VCaP (cell line): ENCODE measurements around the gene BTRC.

ENCODE experiments used
- H3K27ac ChIP-seq: fragments of 450-650 bp; 2 replicates; pipeline ENCODE4 v1.5.1; 2017
- TF ChIP-seq, protein P1 (sequence below): fragments of 450-650 bp; conservative IDR thresholded peaks from 2 replicates; pipeline ENCODE4 v1.5.1; 2017; ENCODE audit warnings: mild to moderate bottlenecking, moderate library complexity

The BTRC gene

DNA sequence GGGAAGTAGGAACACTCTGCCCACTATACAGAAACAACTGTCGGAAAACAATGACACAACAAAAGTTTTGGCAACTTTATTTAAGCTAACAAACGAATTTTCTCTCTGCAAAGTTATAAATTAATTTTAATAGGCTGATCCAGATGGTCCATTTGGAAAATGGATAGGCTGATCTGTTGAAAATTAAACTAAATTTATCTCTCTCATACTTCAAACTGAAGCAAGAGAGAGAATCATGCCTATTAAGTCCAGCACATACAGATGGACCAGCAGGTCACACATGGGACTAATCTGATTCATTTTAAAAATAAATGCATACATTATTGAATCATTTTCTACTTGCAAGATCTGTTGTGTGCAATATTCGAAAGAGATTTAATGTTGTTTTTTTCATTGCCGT is 110.1 kb downstream of the BTRC start:
- TF ChIP-seq, protein P1, sequence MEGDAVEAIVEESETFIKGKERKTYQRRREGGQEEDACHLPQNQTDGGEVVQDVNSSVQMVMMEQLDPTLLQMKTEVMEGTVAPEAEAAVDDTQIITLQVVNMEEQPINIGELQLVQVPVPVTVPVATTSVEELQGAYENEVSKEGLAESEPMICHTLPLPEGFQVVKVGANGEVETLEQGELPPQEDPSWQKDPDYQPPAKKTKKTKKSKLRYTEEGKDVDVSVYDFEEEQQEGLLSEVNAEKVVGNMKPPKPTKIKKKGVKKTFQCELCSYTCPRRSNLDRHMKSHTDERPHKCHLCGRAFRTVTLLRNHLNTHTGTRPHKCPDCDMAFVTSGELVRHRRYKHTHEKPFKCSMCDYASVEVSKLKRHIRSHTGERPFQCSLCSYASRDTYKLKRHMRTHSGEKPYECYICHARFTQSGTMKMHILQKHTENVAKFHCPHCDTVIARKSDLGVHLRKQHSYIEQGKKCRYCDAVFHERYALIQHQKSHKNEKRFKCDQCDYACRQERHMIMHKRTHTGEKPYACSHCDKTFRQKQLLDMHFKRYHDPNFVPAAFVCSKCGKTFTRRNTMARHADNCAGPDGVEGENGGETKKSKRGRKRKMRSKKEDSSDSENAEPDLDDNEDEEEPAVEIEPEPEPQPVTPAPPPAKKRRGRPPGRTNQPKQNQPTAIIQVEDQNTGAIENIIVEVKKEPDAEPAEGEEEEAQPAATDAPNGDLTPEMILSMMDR, result no peak

GRCh38 chr10:101464599-101464998 is 110.6 kb downstream of the BTRC start:
- TF ChIP-seq, protein P1, result no peak
- no peak overlapping the region for H3K27ac ChIP-seq

More for the DNA sequence above, 110.1 kb downstream of the BTRC start:
- H3K27ac ChIP-seq, result no peak overlapping the region

- H3K27ac ChIP-seq, result 0 out of 2 replicates have a peak overlapping the region, but pooled peaks have one; percentile 1
- TF ChIP-seq, protein P1, result no peak
Observed at GRCh38 chr10:101466016-101466912, 112.3 kb downstream of the BTRC start.

GRCh38 chr10:101467286-101467770 is 113.4 kb downstream of the BTRC start:
- no peak overlapping the region for H3K27ac ChIP-seq
- TF ChIP-seq, protein P1, result peak; percentile 88

- TF ChIP-seq, protein P1, result no peak
- no peak overlapping the region for H3K27ac ChIP-seq
Observed at GRCh38 chr10:101468159-101468558, 114.2 kb downstream of the BTRC start.

GRCh38 chr10:101476383-101476782 is 122.4 kb downstream of the BTRC start:
- H3K27ac ChIP-seq, result no peak overlapping the region
- TF ChIP-seq, protein P1, result no peak

- no peak overlapping the region for H3K27ac ChIP-seq
- TF ChIP-seq, protein P1, result no peak
Observed at GRCh38 chr10:101478956-101479355, 125.0 kb downstream of the BTRC start.
